Ramos (cell line): ENCODE results near the gene DLEC1.
"Not testable (repeated sequence)": the region's sequence is repeated elsewhere in the genome, so short reads cannot be mapped to it uniquely, and the experiment has no call there.

Experiments
- in situ Hi-C: fragments of 300-500 bp; cut with MboI; formaldehyde crosslinking; loops from one replicate; pipeline ENCODE4 v1.14.3; 2022; ENCODE audit warnings: low sequenced_read_pairs; ENCODE audit not compliant: unreplicated experiment

Gene DLEC1

GRCh38 chr3:38148311-38148882 lies 109.4 kb downstream of the DLEC1 start:
- in situ Hi-C loops, result no loop called here

- in situ Hi-C loops, result no loop called here
Observed at GRCh38 chr3:38149708-38150107, 110.7 kb downstream of the DLEC1 start.

GRCh38 chr3:38150780-38151528 lies 111.9 kb downstream of the DLEC1 start:
- in situ Hi-C loops, result no loop called here

- in situ Hi-C loops, result no loop called here
Observed at GRCh38 chr3:38151667-38152265, 112.8 kb downstream of the DLEC1 start.

- in situ Hi-C loops, result no loop called here
Observed at GRCh38 chr3:38152609-38153008, 113.6 kb downstream of the DLEC1 start.

- in situ Hi-C loops, result no loop called here
Observed at GRCh38 chr3:38153221-38153620, 114.2 kb downstream of the DLEC1 start.

GRCh38 chr3:38154033-38154494 lies 115.1 kb downstream of the DLEC1 start:
- in situ Hi-C loops, result no loop called here

GRCh38 chr3:38154625-38155255 lies 115.7 kb downstream of the DLEC1 start:
- in situ Hi-C loops, result no loop called here

- in situ Hi-C loops, result no loop called here
Observed at GRCh38 chr3:38155825-38156224, 116.8 kb downstream of the DLEC1 start.

GRCh38 chr3:38157117-38157516 lies 118.1 kb downstream of the DLEC1 start:
- in situ Hi-C loops, result no loop called here

- in situ Hi-C loops, result no loop called here
Observed at GRCh38 chr3:38157595-38157994, 118.6 kb downstream of the DLEC1 start.

GRCh38 chr3:38158472-38158871 lies 119.5 kb downstream of the DLEC1 start:
- in situ Hi-C loops, result no loop called here

GRCh38 chr3:38160704-38161103 lies 121.7 kb downstream of the DLEC1 start:
- in situ Hi-C loops, result not testable (repeated sequence)

- in situ Hi-C loops, result no loop called here
Observed at GRCh38 chr3:38163117-38163840, 124.3 kb downstream of the DLEC1 start.

- in situ Hi-C loops, result no loop called here
Observed at GRCh38 chr3:38163841-38164642, 125.0 kb downstream of the DLEC1 start.

GRCh38 chr3:38164643-38164951 lies 125.6 kb downstream of the DLEC1 start:
- in situ Hi-C loops, result no loop called here

GRCh38 chr3:38164952-38165721 lies 126.1 kb downstream of the DLEC1 start, which contains the start of gene OXSR1:
TSS of gene OXSR1 (plus strand) at chr3:38165537. CDS start at chr3:38165877, 340 bp downstream.
- in situ Hi-C loops, result no loop called here

- in situ Hi-C loops, result no loop called here
Observed at GRCh38 chr3:38165722-38166387, 126.8 kb downstream of the DLEC1 start.
